Measurements from ENCODE around the gene CPPED1.

- TF ChIP-seq EZH2 (IDR thresholded peaks at IDR 0.05) (no peak), POLR2AphosphoS5 (IDR thresholded peaks at IDR 0.05; ENCODE audit: borderline replicate concordance, low read depth, low read length) (no peak), FOXP2 (optimal IDR thresholded peaks at IDR 0.05; ENCODE audit: control extremely low read depth, extremely low read length, insufficient read depth) (no peak)
Measured at GRCh38 chr16:12681653-12682052, 122.0 kb downstream of the CPPED1 start.
